DOHH2 (cell line): Measurements from ENCODE around the gene TFPI2.

Experiments
- CTCF ChIP-seq: fragments of 200-600 bp; sonication (generic); IDR thresholded peaks from one replicate; pipeline ENCODE4 v1.5.1; 2014; ENCODE audit warnings: antibody characterized with exemption, mild to moderate bottlenecking, low read depth, low read length; ENCODE audit not compliant: poor library complexity, severe bottlenecking
- EZH2phosphoT487 ChIP-seq: fragments of 200-600 bp; sonication (generic); IDR thresholded peaks from 2 replicates; pipeline ENCODE4 v1.6.1; 2017; ENCODE audit warnings: borderline replicate concordance, mild to moderate bottlenecking, antibody characterized with exemption, low read length, moderate library complexity, mixed read lengths

DNA sequence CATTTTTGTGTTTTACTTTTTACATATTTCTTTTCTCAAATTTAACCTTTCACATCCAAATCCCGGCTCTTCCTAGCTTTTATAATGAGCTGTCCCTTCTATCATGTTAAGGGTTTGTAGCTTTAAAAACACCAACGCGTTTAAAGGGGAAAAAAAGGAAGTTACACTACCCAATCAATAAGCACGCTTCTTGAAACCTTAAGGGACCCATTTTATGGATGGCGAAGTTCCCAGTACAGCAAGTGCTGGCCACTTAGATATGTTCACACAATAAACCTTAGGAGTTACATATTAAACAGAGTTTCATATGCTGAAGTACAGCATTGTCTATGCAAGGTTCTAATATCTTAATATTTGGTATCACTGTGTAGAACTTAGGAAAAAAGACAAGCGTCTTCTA lies 32.7 kb upstream of the TFPI2 start:
- TF ChIP-seq CTCF (no peak), EZH2phosphoT487 (no peak)
